ENCODE measurements around the gene COL26A1.
"Not testable (repeated sequence)": the region's sequence is repeated elsewhere in the genome, so short reads cannot be mapped to it uniquely, and the experiment has no call there.

GRCh38 chr7:101490439-101490838 is 127.8 kb downstream of the COL26A1 start:
- not testable (repeated sequence) for TF ChIP-seq CTCF, EP300, POLR2A, POLR2AphosphoS5 (IDR thresholded peaks at IDR 0.05)

All from stomach (tissue), 4 donors.